ENCODE data around the gene BMP5. TPM values are rescaled to one million over a fixed set of nuclear protein-coding genes. Genes with fewer than 3 reads are reported as not detected.

Gene BMP5
- polyA plus RNA-seq, 3 donors: not detected

DNA sequence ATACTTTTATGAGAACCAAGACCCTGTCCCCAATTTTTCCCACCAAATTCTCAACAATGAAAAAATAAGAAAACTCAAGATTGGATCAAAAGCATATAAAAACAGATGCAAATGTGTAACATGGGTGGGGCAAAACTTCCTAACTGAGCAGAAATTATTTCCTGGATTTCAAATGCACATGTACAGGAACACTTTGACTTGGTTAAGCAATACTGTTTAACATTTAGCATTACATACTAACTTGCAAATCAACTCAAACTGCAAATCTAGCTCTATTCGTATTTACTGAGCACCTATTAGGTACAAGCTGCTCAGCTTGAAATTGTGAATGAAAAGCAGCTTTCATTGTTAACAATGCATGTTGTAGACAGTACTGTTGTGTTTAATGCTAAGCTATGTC, 40.2 kb downstream of the BMP5 start:
- H3K4me2 ChIP-seq (replicated peaks; ENCODE audit: extremely low read depth, low read length, poor library complexity, severe bottlenecking): no peak overlapping the region
- no peak overlapping the region for H3K27ac ChIP-seq (ENCODE audit: low read depth in 1 of 2, low read length in 2 of 2)
- H2AFZ ChIP-seq (ENCODE audit: insufficient read depth, low read depth, low read length, poor library complexity, severe bottlenecking): no peak overlapping the region
- H3K9me3 ChIP-seq (replicated peaks in 1 of 2; ENCODE audit: control insufficient read depth in 1 of 2, insufficient read depth in 1 of 2, low read length in 2 of 2): no peaks in the 10 kb centered on the region
- H3K36me3 ChIP-seq (replicated peaks in 1 of 2; ENCODE audit: control insufficient read depth in 1 of 2, insufficient read depth in 2 of 2, low read length in 2 of 2): no peaks in the 10 kb centered on the region
- DNase-seq: no peak
- intact Hi-C loops (cut with micrococcal nuclease): no loop called here
- no peak for TF ChIP-seq CTCF (IDR thresholded peaks at IDR 0.05)
- H3K4me3 ChIP-seq (replicated peaks in 1 of 3; ENCODE audit: low read depth in 2 of 3, low read length in 3 of 3): no peak overlapping the region
- Mint-ChIP-seq H3K36me3 (no peaks in the 10 kb centered on the region), H3K27me3 (ENCODE audit: low read depth in 3 of 3) (no peaks in the 10 kb centered on the region), H3K4me1 (no peaks in the 10 kb centered on the region), H3K4me3 (no peak overlapping the region), H3K27ac (no peak overlapping the region), H3K9me3 (peaks cover 0 to 2% (median 0%) of the 10 kb centered on the region in 7 donors)
- WGBS (ENCODE audit: insufficient coverage): no CpG with 5 or more reads among the region's 1 CpG
- no peaks in the 10 kb centered on the region for H3K27me3 ChIP-seq (ENCODE audit: control insufficient read depth in 2 of 2, insufficient read depth in 2 of 2, low read length in 2 of 2)
- no peaks in the 10 kb centered on the region for H4K20me1 ChIP-seq (ENCODE audit: insufficient read depth, low read length)
- H3K79me2 ChIP-seq (ENCODE audit: insufficient read depth, low read length): no peaks in the 10 kb centered on the region
- no peaks in the 10 kb centered on the region for H3K4me1 ChIP-seq (ENCODE audit: control insufficient read depth in 1 of 2, insufficient read depth in 2 of 2, low read length in 2 of 2)
- no peak overlapping the region for H3K9ac ChIP-seq (ENCODE audit: insufficient read depth, low read length, poor library complexity, severe bottlenecking)

DNA sequence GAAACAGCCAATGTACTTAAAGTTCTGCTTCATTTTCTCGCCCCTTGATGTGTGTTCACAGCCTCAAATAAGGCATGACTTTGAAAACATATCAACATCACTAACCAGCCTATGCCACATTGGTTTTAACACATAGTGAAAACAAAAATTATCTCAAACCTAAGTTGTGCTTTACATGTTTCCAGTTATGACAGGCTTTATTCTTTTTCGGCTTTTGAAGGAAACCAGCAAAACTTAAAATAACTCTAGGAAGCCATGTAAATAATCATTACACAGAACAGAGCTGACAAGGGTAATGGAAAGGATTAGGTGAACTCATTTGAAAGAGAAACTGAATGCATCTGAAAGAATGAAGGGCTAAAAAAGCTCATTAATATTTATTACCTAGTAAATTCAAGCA, 42.1 kb downstream of the BMP5 start:
- H3K4me3 Mint-ChIP-seq: no peak overlapping the region

More for the DNA sequence above, 42.1 kb downstream of the BMP5 start:
- Histone ChIP-seq H3K4me2 (replicated peaks; ENCODE audit: extremely low read depth, low read length, poor library complexity, severe bottlenecking) (no peak overlapping the region), H3K36me3 (replicated peaks in 1 of 2; ENCODE audit: control insufficient read depth in 1 of 2, insufficient read depth in 2 of 2, low read length in 2 of 2) (no peaks in the 10 kb centered on the region), H3K27me3 (ENCODE audit: control insufficient read depth in 2 of 2, insufficient read depth in 2 of 2, low read length in 2 of 2) (no peaks in the 10 kb centered on the region), H3K79me2 (ENCODE audit: insufficient read depth, low read length) (no peaks in the 10 kb centered on the region), H2AFZ (ENCODE audit: insufficient read depth, low read depth, low read length, poor library complexity, severe bottlenecking) (no peak overlapping the region), H3K27ac (ENCODE audit: low read depth in 1 of 2, low read length in 2 of 2) (no peak overlapping the region), H3K9ac (ENCODE audit: insufficient read depth, low read length, poor library complexity, severe bottlenecking) (no peak overlapping the region), H3K4me3 (replicated peaks in 1 of 3; ENCODE audit: low read depth in 2 of 3, low read length in 3 of 3) (no peak overlapping the region), H3K9me3 (replicated peaks in 1 of 2; ENCODE audit: control insufficient read depth in 1 of 2, insufficient read depth in 1 of 2, low read length in 2 of 2) (no peaks in the 10 kb centered on the region), H3K4me1 (ENCODE audit: control insufficient read depth in 1 of 2, insufficient read depth in 2 of 2, low read length in 2 of 2) (no peaks in the 10 kb centered on the region), H4K20me1 (ENCODE audit: insufficient read depth, low read length) (no peaks in the 10 kb centered on the region)
- peaks cover 0 to 2% (median 0%) of the 10 kb centered on the region in 7 donors for H3K9me3 Mint-ChIP-seq
- 91% methylated on average over 1 of the region's 2 CpGs for WGBS (ENCODE audit: insufficient coverage)
- no peaks in the 10 kb centered on the region for H3K4me1 Mint-ChIP-seq
- intact Hi-C loops (cut with micrococcal nuclease): no loop called here
- H3K27me3 Mint-ChIP-seq (ENCODE audit: low read depth in 3 of 3): no peaks in the 10 kb centered on the region
- no peak for TF ChIP-seq CTCF (IDR thresholded peaks at IDR 0.05)
- no peak for DNase-seq
- no peak overlapping the region for H3K27ac Mint-ChIP-seq
- H3K36me3 Mint-ChIP-seq: no peaks in the 10 kb centered on the region

All from CD14-positive monocyte (primary cell).